Measurements from ENCODE around the gene GNA14. TPM values are rescaled to one million over a fixed set of nuclear protein-coding genes. Genes with fewer than 3 reads are reported as not detected.

Gene GNA14
- total RNA-seq, 1 experiment from 2014 or later = 0.37 TPM

GRCh38 chr9:77587851-77588250, 60.3 kb downstream of the GNA14 start:
- H3K9me3 ChIP-seq (ENCODE audit: control insufficient read depth, low read depth, low read length) = no peaks in the 10 kb centered on the region
- H3K56ac ChIP-seq (ENCODE audit: insufficient read length, low read depth, low read length) = no peak overlapping the region
- H3K4ac ChIP-seq (ENCODE audit: low read depth, low read length) = no peak overlapping the region
- no peak overlapping the region for H2BK120ac ChIP-seq (ENCODE audit: low read depth, low read length, poor library complexity, severe bottlenecking)
- no peak overlapping the region for H4K91ac ChIP-seq (ENCODE audit: insufficient read length, low read depth, low read length)
- Mint-ChIP-seq H3K27me3 (ENCODE audit: low read depth) (no peaks in the 10 kb centered on the region), H3K27ac (peak overlapping the region in 1 of 3 experiments; percentile 9; a peak in 2 of 7 replicates), H3K9me3 (no peaks in the 10 kb centered on the region), H3K4me1 (peaks cover 53 to 59% of the 10 kb centered on the region in 2 experiments), H3K36me3 (ENCODE audit: insufficient read depth in 1 of 3, low read depth in 3 of 3) (0 out of 7 replicates have a peak, but pooled peaks cover 0 to 1% (median 0%) of the 10 kb centered on the region in 3 experiments), H3K4me3 (no peak overlapping the region)
- no peak overlapping the region for H3K14ac ChIP-seq (ENCODE audit: insufficient read depth, low read length)
- H4K8ac ChIP-seq (replicated peaks; ENCODE audit: insufficient read length, low read depth, low read length) = no peak overlapping the region
- no peak overlapping the region for H2AK5ac ChIP-seq (ENCODE audit: insufficient read length, low read length)
- no peak overlapping the region for H2BK20ac ChIP-seq (ENCODE audit: low read depth, low read length, poor library complexity, severe bottlenecking)
- no peaks in the 10 kb centered on the region for H3K27me3 ChIP-seq (ENCODE audit: insufficient read depth, low read length)
- no peak overlapping the region for H3K23ac ChIP-seq (ENCODE audit: insufficient read length, low read depth, low read length)
- H2BK12ac ChIP-seq (ENCODE audit: insufficient read length, low read depth, low read length) = no peak overlapping the region
- H3K79me1 ChIP-seq (ENCODE audit: insufficient read depth, low read depth, low read length, poor library complexity, severe bottlenecking) = no peaks in the 10 kb centered on the region
- TF ChIP-seq CTCF (conservative IDR thresholded peaks at IDR 0.05) = no peak
- H3K23me2 ChIP-seq (ENCODE audit: insufficient read length, low read depth, low read length, poor library complexity, severe bottlenecking) = no peaks in the 10 kb centered on the region
- no peak overlapping the region for H3K18ac ChIP-seq (ENCODE audit: insufficient read length, low read depth, low read length)
- no peak overlapping the region for H2BK15ac ChIP-seq (ENCODE audit: low read depth, low read length)
- no peak overlapping the region for H2BK5ac ChIP-seq (ENCODE audit: insufficient read length, low read length)
- H3K79me2 ChIP-seq (ENCODE audit: insufficient read depth, low read length) = peaks cover 2% of the 10 kb centered on the region; the same call in 1 of the 2 replicates
- no peak overlapping the region for H4K5ac ChIP-seq (ENCODE audit: insufficient read length, low read depth, low read length)
- peaks cover 21% of the 10 kb centered on the region for H3K4me1 ChIP-seq (ENCODE audit: insufficient read depth, low read length)
- H2AFZ ChIP-seq (ENCODE audit: low read length) = no peak overlapping the region
- H3K4me2 ChIP-seq (ENCODE audit: insufficient read depth, insufficient read length, low read length) = no peak overlapping the region
- no peak overlapping the region for H3K9ac ChIP-seq (ENCODE audit: extremely low read depth, insufficient read length, low read length)
- DNase-seq = no peak
- no peak overlapping the region for H3K27ac ChIP-seq (ENCODE audit: insufficient read length, low read depth, low read length)
- no peaks in the 10 kb centered on the region for H4K20me1 ChIP-seq (ENCODE audit: control insufficient read depth, insufficient read depth, insufficient read length)
- no peak overlapping the region for H3T11ph ChIP-seq (ENCODE audit: low read length)
- no CpG with 5 or more reads among the region's 2 CpGs for WGBS (ENCODE audit: extremely low coverage, insufficient read length, low lambda C conversion rate)
